GM08714 (cell line): ENCODE measurements around the gene CDCA5.

Source experiments
- H3K4me3 ChIP-seq: fragments of 200-500 bp; sonication (Bioruptor generic); 2 replicates; pipeline ENCODE4 v1.5.1; 2014; ENCODE audit warnings: mild to moderate bottlenecking, low read length, inconsistent platforms
- ZNF274 ChIP-seq: IDR thresholded peaks from 2 replicates; pipeline ENCODE4 v1.6.1; 2012; ENCODE audit warnings: mild to moderate bottlenecking, low read depth, low read length

The CDCA5 gene

GRCh38 chr11:65084598-65085375, 947 bp upstream of the CDCA5 start:
- H3K4me3 ChIP-seq: peak overlapping the region; percentile 89
- no peak for TF ChIP-seq ZNF274

GRCh38 chr11:65083134-65083833, 556 bp downstream of the CDCA5 start:
- H3K4me3 ChIP-seq: peak overlapping the region; percentile 89
- TF ChIP-seq ZNF274: no peak

GRCh38 chr11:65078786-65079342, 5.0 kb downstream of the CDCA5 start:
- H3K4me3 ChIP-seq: no peak overlapping the region
- TF ChIP-seq ZNF274: no peak

- no peak overlapping the region for H3K4me3 ChIP-seq
- no peak for TF ChIP-seq ZNF274
These were observed 5.7 kb downstream of the CDCA5 start for GRCh38 chr11:65078151-65078550.

- no peak for TF ChIP-seq ZNF274
- H3K4me3 ChIP-seq: no peak overlapping the region
These were observed 6.4 kb downstream of the CDCA5 start for GRCh38 chr11:65077451-65077850.

- TF ChIP-seq ZNF274: no peak
These were observed 11.2 kb downstream of the CDCA5 start for GRCh38 chr11:65072631-65072966.

GRCh38 chr11:65071907-65072630, 11.8 kb downstream of the CDCA5 start:
- no peak for TF ChIP-seq ZNF274
- H3K4me3 ChIP-seq: no peak overlapping the region

More at GRCh38 chr11:65072631-65072966, 11.2 kb downstream of the CDCA5 start:
- no peak overlapping the region for H3K4me3 ChIP-seq

GRCh38 chr11:65069217-65069616, 14.6 kb downstream of the CDCA5 start:
- no peak for TF ChIP-seq ZNF274

GRCh38 chr11:65067446-65067845, 16.4 kb downstream of the CDCA5 start:
- no peak overlapping the region for H3K4me3 ChIP-seq
- TF ChIP-seq ZNF274: no peak

More at GRCh38 chr11:65069217-65069616, 14.6 kb downstream of the CDCA5 start:
- no peak overlapping the region for H3K4me3 ChIP-seq

GRCh38 chr11:65066805-65067291, 17.0 kb downstream of the CDCA5 start:
- no peak overlapping the region for H3K4me3 ChIP-seq
- no peak for TF ChIP-seq ZNF274

- TF ChIP-seq ZNF274: no peak
- no peak overlapping the region for H3K4me3 ChIP-seq
These were observed 17.5 kb downstream of the CDCA5 start for GRCh38 chr11:65066315-65066714.

GRCh38 chr11:65065851-65066250, 18.0 kb downstream of the CDCA5 start:
- TF ChIP-seq ZNF274: no peak
- no peak overlapping the region for H3K4me3 ChIP-seq

GRCh38 chr11:65064847-65065240, 19.0 kb downstream of the CDCA5 start:
- no peak for TF ChIP-seq ZNF274
- no peak overlapping the region for H3K4me3 ChIP-seq

GRCh38 chr11:65063532-65063931, 20.3 kb downstream of the CDCA5 start:
- no peak overlapping the region for H3K4me3 ChIP-seq
- TF ChIP-seq ZNF274: no peak
